Transverse colon (tissue), 3 donors: Measurements from ENCODE around the gene PROM2.

Experiments
- CTCF ChIP-seq, 5 experiments: fragments of 200-600 bp in 3 of 5; fragments of 450-650 bp in 2 of 5; sonication (generic) in 3 of 5; IDR thresholded peaks; 1 replicate in 2 of 5; 2 replicates in 3 of 5; pipeline ENCODE4 v1.5.1; 2016 to 2017; ENCODE audit warnings: antibody characterized with exemption in 5 of 5, inconsistent platforms in 3 of 5, mild to moderate bottlenecking in 2 of 5, moderate library complexity in 1 of 5
- EP300 ChIP-seq: sonication (generic); formaldehyde crosslinking; IDR thresholded peaks from one replicate; pipeline ENCODE4 v1.6.1; 2017; ENCODE audit warnings: antibody characterized with exemption, low read depth
- POLR2A ChIP-seq: fragments of 450-650 bp; IDR thresholded peaks from one replicate; pipeline ENCODE4 v1.6.1; 2016; ENCODE audit warnings: antibody characterized with exemption, mild to moderate bottlenecking, moderate library complexity

GRCh38 chr2:95264624-95265023, 9.6 kb upstream of the PROM2 start:
- TF ChIP-seq CTCF (IDR thresholded peaks at IDR 0.05) (no peak), EP300 (no peak), POLR2A (no peak)
